Panc1 (cell line): ENCODE results near the gene OR2V2.

ENCODE experiments used
- POLR2AphosphoS5 ChIP-seq: IDR thresholded peaks from 2 replicates; pipeline ENCODE4 v1.6.1; 2012; ENCODE audit warnings: mild to moderate bottlenecking, low read depth, low read length, moderate library complexity
- TF ChIP-seq, protein P1 (sequence below): fragments of 450-650 bp; IDR thresholded peaks from 2 replicates; pipeline ENCODE4 v1.5.1; 2017; ENCODE audit warnings: mild to moderate bottlenecking

DNA sequence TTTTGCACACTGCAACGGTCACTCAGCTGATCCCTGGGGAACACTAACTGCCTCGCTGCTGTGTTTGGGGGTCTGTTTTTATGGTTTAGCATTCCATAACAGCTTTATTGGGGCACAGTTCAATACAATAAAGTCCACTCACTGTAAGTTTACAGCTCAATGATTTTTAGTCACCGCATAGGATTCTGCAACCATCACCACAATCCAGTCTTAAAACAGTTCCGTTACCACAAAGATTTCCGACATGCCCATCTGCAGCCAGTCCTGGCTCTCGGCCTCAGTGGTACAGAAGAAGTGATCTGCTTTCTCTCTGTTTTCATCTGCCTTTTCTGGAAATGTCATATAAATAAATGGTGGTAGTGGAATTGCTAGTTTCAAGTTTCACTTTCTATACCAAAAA lies 23.6 kb downstream of the OR2V2 start:
- TF ChIP-seq, protein P1, sequence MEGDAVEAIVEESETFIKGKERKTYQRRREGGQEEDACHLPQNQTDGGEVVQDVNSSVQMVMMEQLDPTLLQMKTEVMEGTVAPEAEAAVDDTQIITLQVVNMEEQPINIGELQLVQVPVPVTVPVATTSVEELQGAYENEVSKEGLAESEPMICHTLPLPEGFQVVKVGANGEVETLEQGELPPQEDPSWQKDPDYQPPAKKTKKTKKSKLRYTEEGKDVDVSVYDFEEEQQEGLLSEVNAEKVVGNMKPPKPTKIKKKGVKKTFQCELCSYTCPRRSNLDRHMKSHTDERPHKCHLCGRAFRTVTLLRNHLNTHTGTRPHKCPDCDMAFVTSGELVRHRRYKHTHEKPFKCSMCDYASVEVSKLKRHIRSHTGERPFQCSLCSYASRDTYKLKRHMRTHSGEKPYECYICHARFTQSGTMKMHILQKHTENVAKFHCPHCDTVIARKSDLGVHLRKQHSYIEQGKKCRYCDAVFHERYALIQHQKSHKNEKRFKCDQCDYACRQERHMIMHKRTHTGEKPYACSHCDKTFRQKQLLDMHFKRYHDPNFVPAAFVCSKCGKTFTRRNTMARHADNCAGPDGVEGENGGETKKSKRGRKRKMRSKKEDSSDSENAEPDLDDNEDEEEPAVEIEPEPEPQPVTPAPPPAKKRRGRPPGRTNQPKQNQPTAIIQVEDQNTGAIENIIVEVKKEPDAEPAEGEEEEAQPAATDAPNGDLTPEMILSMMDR: no peak
- no peak for TF ChIP-seq POLR2AphosphoS5
